ENCODE measurements around the gene ADAM19.

- TF ChIP-seq POLR2A (IDR thresholded peaks at IDR 0.05; ENCODE audit: low read length) = no peak
- TF ChIP-seq GATA1 (IDR thresholded peaks at IDR 0.05; ENCODE audit: low read depth, low read length) = no peak
Measured at GRCh38 chr5:157576678-157577077, 1.1 kb upstream of the ADAM19 start.

All from erythroblast (primary cell).